Mesendoderm (in vitro differentiated cells): ENCODE results near the gene CDC14B.
A peak's percentile ranks its signal among the peaks of the same experiment; 100 is the strongest.
"Not testable (repeated sequence)": the region's sequence is repeated elsewhere in the genome, so short reads cannot be mapped to it uniquely, and the experiment has no call there.

Experiments
- DNase-seq: peaks from one replicate; pipeline ENCODE4 v3.0.0; 2013
- H2AK5ac ChIP-seq: 2 replicates; pipeline ENCODE4 v1.6.1; 2013; ENCODE audit warnings: low read length, inconsistent platforms
- H2BK120ac ChIP-seq: 2 replicates; pipeline ENCODE4 v1.6.1; 2013; ENCODE audit warnings: low read depth, mild to moderate bottlenecking, low read length, moderate library complexity, mixed read lengths
- H2BK15ac ChIP-seq: replicated peaks from 2 replicates; pipeline ENCODE4 v1.6.1; 2013; ENCODE audit warnings: low read depth, mild to moderate bottlenecking, moderate library complexity
- H2BK5ac ChIP-seq: 2 replicates; pipeline ENCODE4 v1.6.1; 2013; ENCODE audit warnings: low read length, inconsistent platforms
- H3K18ac ChIP-seq: 2 replicates; pipeline ENCODE4 v1.6.1; 2013; ENCODE audit warnings: mild to moderate bottlenecking, low read length, mixed read lengths
- H3K23ac ChIP-seq: one replicate; pipeline ENCODE4 v1.6.1; 2013; ENCODE audit warnings: low read length
- H3K27ac ChIP-seq: 2 replicates; pipeline ENCODE4 v1.5.1; 2013; ENCODE audit warnings: low read depth, mild to moderate bottlenecking, inconsistent platforms, low read length, moderate library complexity
- H3K27me3 ChIP-seq: 2 replicates; pipeline ENCODE4 v1.6.1; 2013; ENCODE audit warnings: low read length, control low read depth, mild to moderate bottlenecking, inconsistent platforms; ENCODE audit not compliant: insufficient read depth, poor library complexity
- H3K36me3 ChIP-seq: 2 replicates; pipeline ENCODE4 v1.6.1; 2013; ENCODE audit warnings: low read length, inconsistent platforms; ENCODE audit not compliant: control insufficient read depth, insufficient read depth
- H3K4ac ChIP-seq: one replicate; pipeline ENCODE4 v1.6.1; 2013; ENCODE audit warnings: low read depth, mild to moderate bottlenecking, low read length, moderate library complexity
- H3K4me1 ChIP-seq: 2 replicates; pipeline ENCODE4 v1.6.1; 2013; ENCODE audit warnings: low read depth, low read length, inconsistent platforms; ENCODE audit not compliant: control insufficient read depth
- H3K4me2 ChIP-seq: 2 replicates; pipeline ENCODE4 v1.6.1; 2013; ENCODE audit warnings: low read length
- H3K4me3 ChIP-seq: 2 replicates; pipeline ENCODE4 v1.5.1; 2013; ENCODE audit warnings: mild to moderate bottlenecking, low read length
- H3K56ac ChIP-seq: one replicate; pipeline ENCODE4 v1.6.1; 2013; ENCODE audit warnings: low read length
- H3K79me1 ChIP-seq: 2 replicates; pipeline ENCODE4 v1.6.1; 2013; ENCODE audit warnings: low read length, inconsistent platforms
- H3K79me2 ChIP-seq: 2 replicates; pipeline ENCODE4 v1.6.1; 2013; ENCODE audit warnings: mild to moderate bottlenecking, low read length; ENCODE audit not compliant: control insufficient read depth, insufficient read depth
- H3K9ac ChIP-seq: 2 replicates; pipeline ENCODE4 v1.6.1; 2013; ENCODE audit warnings: low read length, inconsistent platforms
- H4K5ac ChIP-seq: one replicate; pipeline ENCODE4 v1.6.1; 2013; ENCODE audit warnings: low read length
- H4K8ac ChIP-seq: one replicate; pipeline ENCODE4 v1.6.1; 2013; ENCODE audit warnings: low read depth, mild to moderate bottlenecking, control low read depth, low read length, moderate library complexity
- WGBS: extraction: QIAGEN DNeasy Blood & Tissue Kit; methylation state at CpG from one replicate; pipeline ENCODE4 v1.1.7; 2013; ENCODE audit warnings: low lambda C conversion rate, missing lambda C conversion rate; ENCODE audit not compliant: insufficient coverage; ENCODE audit errors: extremely low coverage; 5-methylcytosine and 5-hydroxymethylcytosine counted together

Gene CDC14B

GRCh38 chr9:96550659-96551058 lies 69.0 kb downstream of the CDC14B start:
- no peak overlapping the region for H2BK120ac ChIP-seq
- H3K4me3 ChIP-seq = no peak overlapping the region
- H3K79me1 ChIP-seq = peaks cover 1% of the 10 kb centered on the region
- H4K5ac ChIP-seq = no peak overlapping the region
- H3K56ac ChIP-seq = no peak overlapping the region
- H3K18ac ChIP-seq = no peak overlapping the region
- H2AK5ac ChIP-seq = no peak overlapping the region
- no peaks in the 10 kb centered on the region for H3K4me1 ChIP-seq
- H3K27me3 ChIP-seq = no peaks in the 10 kb centered on the region
- no peak overlapping the region for H2BK5ac ChIP-seq
- no peaks in the 10 kb centered on the region for H3K36me3 ChIP-seq
- no peaks in the 10 kb centered on the region for H3K79me2 ChIP-seq
- DNase-seq = no peak
- H3K4me2 ChIP-seq = no peak overlapping the region
- no peak overlapping the region for H3K23ac ChIP-seq
- H2BK15ac ChIP-seq = no peak overlapping the region
- no peak overlapping the region for H4K8ac ChIP-seq
- no peak overlapping the region for H3K4ac ChIP-seq
- no CpG with 5 or more reads among the region's 4 CpGs for WGBS
- H3K27ac ChIP-seq = no peak overlapping the region
- H3K9ac ChIP-seq = no peak overlapping the region

GRCh38 chr9:96543131-96543530 lies 76.5 kb downstream of the CDC14B start:
- not testable (repeated sequence) for H2AK5ac ChIP-seq, H2BK120ac ChIP-seq, H4K8ac ChIP-seq, H3K79me2 ChIP-seq, H3K56ac ChIP-seq, H3K4me2 ChIP-seq, H3K4ac ChIP-seq, H2BK5ac ChIP-seq, H3K4me3 ChIP-seq, H3K36me3 ChIP-seq, H3K9ac ChIP-seq, H3K79me1 ChIP-seq, H3K23ac ChIP-seq, H3K18ac ChIP-seq, H3K27me3 ChIP-seq, H3K27ac ChIP-seq, H3K4me1 ChIP-seq, H4K5ac ChIP-seq, H2BK15ac ChIP-seq
- no CpG with 5 or more reads among the region's 15 CpGs for WGBS
- DNase-seq = peak; percentile 81

- Histone ChIP-seq H4K8ac (no peak overlapping the region), H3K23ac (no peak overlapping the region), H3K4me3 (no peak overlapping the region), H3K56ac (no peak overlapping the region), H2BK15ac (no peak overlapping the region), H3K9ac (no peak overlapping the region), H3K4me2 (no peak overlapping the region), H2BK120ac (no peak overlapping the region), H3K4ac (no peak overlapping the region), H4K5ac (no peak overlapping the region), H2AK5ac (no peak overlapping the region), H3K79me2 (no peaks in the 10 kb centered on the region), H3K18ac (no peak overlapping the region), H3K36me3 (no peaks in the 10 kb centered on the region), H2BK5ac (no peak overlapping the region), H3K27ac (no peak overlapping the region), H3K4me1 (peaks cover 2% of the 10 kb centered on the region), H3K27me3 (no peaks in the 10 kb centered on the region), H3K79me1 (no peaks in the 10 kb centered on the region)
- WGBS = no CpG with 5 or more reads among the region's 3 CpGs
- DNase-seq = no peak
Observed at GRCh38 chr9:96540106-96540505, 79.5 kb downstream of the CDC14B start.

- no peak overlapping the region for H4K8ac ChIP-seq
- H3K4me2 ChIP-seq = no peak overlapping the region
- no peak overlapping the region for H3K9ac ChIP-seq
- H3K56ac ChIP-seq = no peak overlapping the region
- H3K4me3 ChIP-seq = no peak overlapping the region
- H3K18ac ChIP-seq = no peak overlapping the region
- no peak overlapping the region for H2AK5ac ChIP-seq
- H3K79me2 ChIP-seq = no peaks in the 10 kb centered on the region
- H3K4me1 ChIP-seq = no peaks in the 10 kb centered on the region
- H4K5ac ChIP-seq = no peak overlapping the region
- no peak overlapping the region for H2BK15ac ChIP-seq
- H3K27me3 ChIP-seq = no peaks in the 10 kb centered on the region
- DNase-seq = no peak
- H3K23ac ChIP-seq = no peak overlapping the region
- no peak overlapping the region for H3K27ac ChIP-seq
- H3K36me3 ChIP-seq = no peaks in the 10 kb centered on the region
- no peaks in the 10 kb centered on the region for H3K79me1 ChIP-seq
- H2BK120ac ChIP-seq = no peak overlapping the region
- no peak overlapping the region for H2BK5ac ChIP-seq
- H3K4ac ChIP-seq = no peak overlapping the region
Observed at GRCh38 chr9:96532173-96532572, 87.5 kb downstream of the CDC14B start.

GRCh38 chr9:96524764-96525163 lies 94.9 kb downstream of the CDC14B start:
- H3K27me3 ChIP-seq = no peaks in the 10 kb centered on the region
- no peak overlapping the region for H3K9ac ChIP-seq
- H4K8ac ChIP-seq = no peak overlapping the region
- H3K36me3 ChIP-seq = peaks cover 2% of the 10 kb centered on the region
- no peak overlapping the region for H3K27ac ChIP-seq
- H3K4me1 ChIP-seq = no peaks in the 10 kb centered on the region
- WGBS = no CpG with 5 or more reads among the region's 2 CpGs
- H4K5ac ChIP-seq = no peak overlapping the region
- H3K23ac ChIP-seq = no peak overlapping the region
- no peak overlapping the region for H3K4ac ChIP-seq
- no peaks in the 10 kb centered on the region for H3K79me2 ChIP-seq
- no peak overlapping the region for H2BK5ac ChIP-seq
- H3K4me2 ChIP-seq = no peak overlapping the region
- no peak overlapping the region for H2BK120ac ChIP-seq
- no peaks in the 10 kb centered on the region for H3K79me1 ChIP-seq
- H3K4me3 ChIP-seq = no peak overlapping the region
- H3K56ac ChIP-seq = no peak overlapping the region
- no peak overlapping the region for H2BK15ac ChIP-seq
- DNase-seq = no peak
- H2AK5ac ChIP-seq = no peak overlapping the region
- H3K18ac ChIP-seq = no peak overlapping the region

- no peak overlapping the region for H4K5ac ChIP-seq
- H3K18ac ChIP-seq = no peak overlapping the region
- H3K4me2 ChIP-seq = no peak overlapping the region
- no peak overlapping the region for H3K4ac ChIP-seq
- no peaks in the 10 kb centered on the region for H3K79me2 ChIP-seq
- H3K79me1 ChIP-seq = no peaks in the 10 kb centered on the region
- H2BK120ac ChIP-seq = no peak overlapping the region
- no peak overlapping the region for H2BK5ac ChIP-seq
- H3K27ac ChIP-seq = no peak overlapping the region
- DNase-seq = no peak
- H3K56ac ChIP-seq = no peak overlapping the region
- no CpG with 5 or more reads among the region's 7 CpGs for WGBS
- no peaks in the 10 kb centered on the region for H3K27me3 ChIP-seq
- H2AK5ac ChIP-seq = no peak overlapping the region
- H3K36me3 ChIP-seq = peaks cover 2% of the 10 kb centered on the region
- no peak overlapping the region for H4K8ac ChIP-seq
- H2BK15ac ChIP-seq = no peak overlapping the region
- no peak overlapping the region for H3K4me3 ChIP-seq
- H3K9ac ChIP-seq = no peak overlapping the region
- no peak overlapping the region for H3K23ac ChIP-seq
- H3K4me1 ChIP-seq = no peaks in the 10 kb centered on the region
Observed at GRCh38 chr9:96524045-96524444, 95.6 kb downstream of the CDC14B start.
